H9 (cell line): ENCODE results near the gene ELANE. TPM values are rescaled to one million over a fixed set of nuclear protein-coding genes. Genes with fewer than 3 reads are reported as not detected.

Source experiments
- DNase-seq: peaks from one replicate; pipeline ENCODE4 v3.0.0-alpha.2; 2017
- H2AFZ ChIP-seq: one replicate; pipeline ENCODE4 v1.6.1; 2013; ENCODE audit warnings: mild to moderate bottlenecking, low read length, control low read depth, moderate library complexity
- H2AK5ac ChIP-seq: 2 replicates; pipeline ENCODE4 v1.6.1; 2013; ENCODE audit warnings: low read length, control low read depth, mixed read lengths; ENCODE audit not compliant: insufficient read length
- H2BK120ac ChIP-seq: one replicate; pipeline ENCODE4 v1.6.1; 2013; ENCODE audit warnings: low read depth, mild to moderate bottlenecking, low read length, control low read depth, inconsistent platforms; ENCODE audit not compliant: poor library complexity, severe bottlenecking
- H2BK12ac ChIP-seq: 2 replicates; pipeline ENCODE4 v1.6.1; 2013; ENCODE audit warnings: low read length, control low read depth, mixed read lengths, low read depth; ENCODE audit not compliant: insufficient read length
- H2BK15ac ChIP-seq: 2 replicates; pipeline ENCODE4 v1.6.1; 2013; ENCODE audit warnings: low read depth, low read length, control low read depth
- H2BK20ac ChIP-seq: one replicate; pipeline ENCODE4 v1.6.1; 2013; ENCODE audit warnings: low read depth, mild to moderate bottlenecking, low read length, control low read depth, inconsistent platforms; ENCODE audit not compliant: poor library complexity, severe bottlenecking
- H2BK5ac ChIP-seq: 2 replicates; pipeline ENCODE4 v1.6.1; 2013; ENCODE audit warnings: low read length, control low read depth, mixed read lengths; ENCODE audit not compliant: insufficient read length
- H3K14ac ChIP-seq: 2 replicates; pipeline ENCODE4 v1.6.1; 2013; ENCODE audit warnings: low read length, control low read depth; ENCODE audit not compliant: insufficient read depth
- H3K18ac ChIP-seq: 2 replicates; pipeline ENCODE4 v1.6.1; 2013; ENCODE audit warnings: low read depth, mild to moderate bottlenecking, mixed read lengths, low read length, control low read depth; ENCODE audit not compliant: insufficient read length
- H3K23ac ChIP-seq: 2 replicates; pipeline ENCODE4 v1.6.1; 2013; ENCODE audit warnings: low read length, control low read depth, mixed read lengths, low read depth; ENCODE audit not compliant: insufficient read length
- H3K23me2 ChIP-seq: 2 replicates; pipeline ENCODE4 v1.6.1; 2013; ENCODE audit warnings: low read depth, mild to moderate bottlenecking, mixed read lengths, low read length, control low read depth; ENCODE audit not compliant: insufficient read length, poor library complexity, severe bottlenecking
- H3K27ac ChIP-seq: 2 replicates; pipeline ENCODE4 v1.5.1; 2013; ENCODE audit warnings: low read length, control low read depth, mixed read lengths, low read depth; ENCODE audit not compliant: insufficient read length
- H3K27me3 ChIP-seq: 2 replicates; pipeline ENCODE4 v1.6.1; 2013; ENCODE audit warnings: low read length, control low read depth, inconsistent platforms; ENCODE audit not compliant: insufficient read depth
- H3K4ac ChIP-seq: 2 replicates; pipeline ENCODE4 v1.6.1; 2013; ENCODE audit warnings: low read depth, mild to moderate bottlenecking, control low read depth, inconsistent platforms, low read length, moderate library complexity
- H3K4me1 ChIP-seq: 2 replicates; pipeline ENCODE4 v1.6.1; 2013; ENCODE audit warnings: low read length, control low read depth, inconsistent platforms; ENCODE audit not compliant: insufficient read depth
- H3K4me2 ChIP-seq: 2 replicates; pipeline ENCODE4 v1.6.1; 2013; ENCODE audit warnings: low read length, control low read depth, mixed read lengths; ENCODE audit not compliant: insufficient read length, insufficient read depth
- H3K56ac ChIP-seq: 2 replicates; pipeline ENCODE4 v1.6.1; 2013; ENCODE audit warnings: low read depth, mild to moderate bottlenecking, mixed read lengths, low read length, control low read depth; ENCODE audit not compliant: insufficient read length
- H3K79me1 ChIP-seq: 2 replicates; pipeline ENCODE4 v1.6.1; 2013; ENCODE audit warnings: low read depth, mild to moderate bottlenecking, moderate library complexity, low read length, control low read depth, inconsistent platforms; ENCODE audit not compliant: insufficient read depth, poor library complexity, severe bottlenecking
- H3K79me2 ChIP-seq: 2 replicates; pipeline ENCODE4 v1.6.1; 2013; ENCODE audit warnings: low read length, control low read depth, inconsistent platforms; ENCODE audit not compliant: insufficient read depth
- H3K9ac ChIP-seq: 2 replicates; pipeline ENCODE4 v1.6.1; 2013; ENCODE audit warnings: low read length, control low read depth, mixed read lengths; ENCODE audit not compliant: insufficient read length; ENCODE audit errors: extremely low read depth
- H3K9me3 ChIP-seq: one replicate; pipeline ENCODE4 v1.6.1; 2013; ENCODE audit warnings: low read depth, low read length, inconsistent platforms; ENCODE audit not compliant: control insufficient read depth
- H3T11ph ChIP-seq: one replicate; pipeline ENCODE4 v1.6.1; 2013; ENCODE audit warnings: mild to moderate bottlenecking, low read length, control low read depth, inconsistent platforms
- H4K20me1 ChIP-seq: one replicate; pipeline ENCODE4 v1.6.1; 2013; ENCODE audit not compliant: control insufficient read depth, insufficient read length, insufficient read depth
- H4K5ac ChIP-seq: 2 replicates; pipeline ENCODE4 v1.6.1; 2013; ENCODE audit warnings: low read depth, mild to moderate bottlenecking, mixed read lengths, low read length, control low read depth; ENCODE audit not compliant: insufficient read length
- H4K8ac ChIP-seq: replicated peaks from 2 replicates; pipeline ENCODE4 v1.6.1; 2013; ENCODE audit warnings: low read length, control low read depth, mixed read lengths, low read depth; ENCODE audit not compliant: insufficient read length
- H4K91ac ChIP-seq: 2 replicates; pipeline ENCODE4 v1.6.1; 2013; ENCODE audit warnings: low read depth, mild to moderate bottlenecking, moderate library complexity, mixed read lengths, low read length, control low read depth; ENCODE audit not compliant: insufficient read length
- H3K27ac Mint-ChIP-seq, 3 experiments: 2 replicates in 2 of 3; 3 replicates in 1 of 3; pipeline ENCODE4 v1.8.0; 2020 to 2021; ENCODE audit warnings: mixed read lengths in 3 of 3, mild to moderate bottlenecking in 1 of 3, moderate library complexity in 1 of 3
- H3K27me3 Mint-ChIP-seq: 2 replicates; pipeline ENCODE4 v1.8.0; 2021; ENCODE audit warnings: low read depth, mild to moderate bottlenecking, moderate library complexity, mixed read lengths
- H3K36me3 Mint-ChIP-seq, 3 experiments: 2 replicates in 2 of 3; 3 replicates in 1 of 3; pipeline ENCODE4 v1.8.0; 2020 to 2021; ENCODE audit warnings: low read depth in 3 of 3, mixed read lengths in 3 of 3; ENCODE audit not compliant: insufficient read depth in 1 of 3
- H3K4me1 Mint-ChIP-seq, 2 experiments: 2 replicates each; pipeline ENCODE4 v1.8.0; 2020; ENCODE audit warnings: mixed read lengths in 2 of 2
- H3K4me3 Mint-ChIP-seq, 2 experiments: 2 replicates in 1 of 2; 3 replicates in 1 of 2; pipeline ENCODE4 v1.8.0; 2020 to 2021; ENCODE audit warnings: mild to moderate bottlenecking in 2 of 2, mixed read lengths in 2 of 2, moderate library complexity in 1 of 2
- H3K9me3 Mint-ChIP-seq, 2 experiments: 2 replicates in 1 of 2; 3 replicates in 1 of 2; pipeline ENCODE4 v1.8.0; 2020; ENCODE audit warnings: mild to moderate bottlenecking in 2 of 2, mixed read lengths in 2 of 2, moderate library complexity in 1 of 2
- CTCF ChIP-seq: fragments of 200-600 bp; sonication (generic); conservative IDR thresholded peaks from 3 replicates; pipeline ENCODE4 v1.8.0; 2021; ENCODE audit warnings: antibody characterized with exemption, mild to moderate bottlenecking
- WGBS: extraction: QIAGEN DNeasy Blood & Tissue Kit; methylation state at CpG from one replicate; pipeline ENCODE4 v1.1.7; 2013; ENCODE audit warnings: missing lambda C conversion rate, low lambda C conversion rate, mixed read lengths; ENCODE audit not compliant: insufficient read length; ENCODE audit errors: extremely low coverage; 5-methylcytosine and 5-hydroxymethylcytosine counted together
- total RNA-seq: library from RNA; stranded (reverse); gene quantifications from 2 replicates; pipeline ENCODE4 v1.2.1, GENCODE V29; 2021

ELANE gene
- total RNA-seq, 1 experiment from 2014 or later: not detected

- no peak overlapping the region for H2AFZ ChIP-seq
- Mint-ChIP-seq H3K4me3 (no peak overlapping the region), H3K27me3 (no peaks in the 10 kb centered on the region; the same call in 1 of the 2 replicates), H3K4me1 (peaks cover 0 to 29% of the 10 kb centered on the region in 2 experiments; a peak in 2 of 4 replicates), H3K9me3 (no peaks in the 10 kb centered on the region), H3K36me3 (peaks cover 2 to 19% (median 15%) of the 10 kb centered on the region in 3 experiments; a peak in 4 of 7 replicates), H3K27ac (no peak overlapping the region)
- no peaks in the 10 kb centered on the region for H3K27me3 ChIP-seq
- no peaks in the 10 kb centered on the region for H3K23me2 ChIP-seq
- no peak overlapping the region for H3K14ac ChIP-seq
- no peaks in the 10 kb centered on the region for H4K20me1 ChIP-seq
- H4K8ac ChIP-seq: no peak overlapping the region
- no peak overlapping the region for H2BK20ac ChIP-seq
- no peaks in the 10 kb centered on the region for H3K9me3 ChIP-seq
- H3K4me1 ChIP-seq: no peaks in the 10 kb centered on the region; the same call in 1 of the 2 replicates
- no peak overlapping the region for H3K56ac ChIP-seq
- H3K9ac ChIP-seq: no peak overlapping the region
- no peak overlapping the region for H2BK12ac ChIP-seq
- no peak overlapping the region for H2AK5ac ChIP-seq
- no peak for TF ChIP-seq CTCF
- DNase-seq: no peak
- no peak overlapping the region for H3K4me2 ChIP-seq
- H3K23ac ChIP-seq: no peak overlapping the region
- H3K18ac ChIP-seq: no peak overlapping the region
- H4K91ac ChIP-seq: no peak overlapping the region
- peaks cover 6% of the 10 kb centered on the region; the same call in 1 of the 2 replicates for H3K79me2 ChIP-seq
- H2BK5ac ChIP-seq: no peak overlapping the region
- no peak overlapping the region for H3K4ac ChIP-seq
- peaks cover 13% of the 10 kb centered on the region for H3K79me1 ChIP-seq
- no peak overlapping the region for H3K27ac ChIP-seq
- H2BK120ac ChIP-seq: no peak overlapping the region
- WGBS: no CpG with 5 or more reads among the region's 14 CpGs
- H3T11ph ChIP-seq: no peak overlapping the region
- no peak overlapping the region for H2BK15ac ChIP-seq
- no peak overlapping the region for H4K5ac ChIP-seq
These were observed 50.5 kb downstream of the ELANE start for GRCh38 chr19:902446-903226.
